HCT116 (cell line): ENCODE results near the gene PPEF1.
"Not testable (repeated sequence)": the region's sequence is repeated elsewhere in the genome, so short reads cannot be mapped to it uniquely, and the experiment has no call there.

Experiments used
- CEBPB ChIP-seq: IDR thresholded peaks from 2 replicates; pipeline ENCODE4 v1.6.1; 2012; ENCODE audit warnings: low read depth
- FOSL1 ChIP-seq: IDR thresholded peaks from 2 replicates; pipeline ENCODE4 v1.6.1; 2012; ENCODE audit warnings: low read depth
- JUND ChIP-seq: IDR thresholded peaks from 2 replicates; pipeline ENCODE4 v1.6.1; 2012
- POLR2A ChIP-seq: IDR thresholded peaks from 2 replicates; pipeline ENCODE4 v1.7.0; 2011; ENCODE audit warnings: borderline replicate concordance; ENCODE audit not compliant: insufficient read depth, insufficient read length; ENCODE audit errors: extremely low read depth
- RAD21 ChIP-seq: IDR thresholded peaks from 2 replicates; pipeline ENCODE4 v1.6.1; 2012; ENCODE audit warnings: low read depth, mild to moderate bottlenecking
- TF ChIP-seq, protein P1 (sequence below), 3 experiments: fragments of 200-600 bp in 1 of 3; sonication (generic) in 1 of 3; IDR thresholded peaks in 2 of 3; conservative IDR thresholded peaks in 1 of 3; 2 replicates each; pipeline ENCODE4 v1.5.1; 2012 to 2017; ENCODE audit warnings: low read depth in 2 of 3, low read length in 2 of 3, antibody characterized with exemption in 1 of 3, borderline replicate concordance in 1 of 3, control low read depth in 1 of 3, mild to moderate bottlenecking in 1 of 3, mixed read lengths in 1 of 3, mixed run types in 1 of 3, moderate library complexity in 1 of 3; ENCODE audit not compliant: insufficient read depth in 1 of 3

GRCh38 chrX:18847901-18848300, 140.5 kb downstream of the PPEF1 start:
- TF ChIP-seq, protein P1, sequence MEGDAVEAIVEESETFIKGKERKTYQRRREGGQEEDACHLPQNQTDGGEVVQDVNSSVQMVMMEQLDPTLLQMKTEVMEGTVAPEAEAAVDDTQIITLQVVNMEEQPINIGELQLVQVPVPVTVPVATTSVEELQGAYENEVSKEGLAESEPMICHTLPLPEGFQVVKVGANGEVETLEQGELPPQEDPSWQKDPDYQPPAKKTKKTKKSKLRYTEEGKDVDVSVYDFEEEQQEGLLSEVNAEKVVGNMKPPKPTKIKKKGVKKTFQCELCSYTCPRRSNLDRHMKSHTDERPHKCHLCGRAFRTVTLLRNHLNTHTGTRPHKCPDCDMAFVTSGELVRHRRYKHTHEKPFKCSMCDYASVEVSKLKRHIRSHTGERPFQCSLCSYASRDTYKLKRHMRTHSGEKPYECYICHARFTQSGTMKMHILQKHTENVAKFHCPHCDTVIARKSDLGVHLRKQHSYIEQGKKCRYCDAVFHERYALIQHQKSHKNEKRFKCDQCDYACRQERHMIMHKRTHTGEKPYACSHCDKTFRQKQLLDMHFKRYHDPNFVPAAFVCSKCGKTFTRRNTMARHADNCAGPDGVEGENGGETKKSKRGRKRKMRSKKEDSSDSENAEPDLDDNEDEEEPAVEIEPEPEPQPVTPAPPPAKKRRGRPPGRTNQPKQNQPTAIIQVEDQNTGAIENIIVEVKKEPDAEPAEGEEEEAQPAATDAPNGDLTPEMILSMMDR (IDR thresholded peaks at IDR 0.05 in 2 of 3, conservative IDR thresholded peaks at IDR 0.05 in 1 of 3; ENCODE audit: borderline replicate concordance in 1 of 3, insufficient read depth in 1 of 3, low read depth in 2 of 3, low read length in 2 of 3): not testable (repeated sequence)
- not testable (repeated sequence) for TF ChIP-seq CEBPB, FOSL1, RAD21, POLR2A, JUND
